Measurements from ENCODE around the gene ESR1. TPM values are rescaled to one million over a fixed set of nuclear protein-coding genes. Genes with fewer than 3 reads are reported as not detected.

The ESR1 gene
- total and polyA plus RNA-seq, 2 donors from 2014 or later: 1.1 to 5.2 TPM

GRCh38 chr6:151901009-151901411 is 93.5 kb downstream of the ESR1 start:
- no peak overlapping the region for H3K27ac ChIP-seq (ENCODE audit: low read depth in 2 of 2, low read length in 2 of 2)
- no peak for DNase-seq

DNA sequence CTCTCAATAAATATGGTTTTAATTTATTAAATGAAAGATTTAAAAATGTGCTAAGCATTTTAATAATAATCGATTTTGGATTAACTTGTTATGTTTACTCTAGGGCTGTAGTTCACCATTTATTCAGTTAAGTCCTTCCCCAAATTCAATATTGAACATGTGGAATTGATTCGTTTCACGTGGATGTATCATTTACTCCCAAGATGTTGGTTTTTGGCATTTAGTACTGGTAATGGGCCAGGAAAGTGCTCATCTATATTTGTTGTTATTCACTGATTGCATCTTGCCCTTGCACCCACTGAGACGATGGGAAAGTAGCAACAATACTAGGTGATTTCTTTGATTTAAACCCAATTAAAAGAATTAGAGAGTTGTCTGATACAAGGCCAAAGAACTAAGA is 97.1 kb downstream of the ESR1 start:
- H3K27ac ChIP-seq (ENCODE audit: low read depth in 2 of 2, low read length in 2 of 2): no peak overlapping the region
- intact Hi-C loops (cut with DNase I): no loop called here
- no peaks in the 10 kb centered on the region for H3K27me3 ChIP-seq (ENCODE audit: control insufficient read depth, insufficient read depth, low read length)
- H3K9me3 ChIP-seq (ENCODE audit: control insufficient read depth in 2 of 3, insufficient read depth in 1 of 3, low read length in 3 of 3): no peaks in the 10 kb centered on the region
- H3K4me3 ChIP-seq (ENCODE audit: low read length in 3 of 3): no peak overlapping the region
- H3K36me3 ChIP-seq (ENCODE audit: control insufficient read depth in 2 of 3, insufficient read depth in 3 of 3, low read length in 3 of 3): no peaks in the 10 kb centered on the region
- no peak for DNase-seq
- no peak overlapping the region for H3K9ac ChIP-seq (ENCODE audit: low read length in 3 of 3)
- no peaks in the 10 kb centered on the region for H3K4me1 ChIP-seq (ENCODE audit: control insufficient read depth in 2 of 3, insufficient read depth in 2 of 3, low read depth in 1 of 3, low read length in 3 of 3)
- TF ChIP-seq, protein P1, sequence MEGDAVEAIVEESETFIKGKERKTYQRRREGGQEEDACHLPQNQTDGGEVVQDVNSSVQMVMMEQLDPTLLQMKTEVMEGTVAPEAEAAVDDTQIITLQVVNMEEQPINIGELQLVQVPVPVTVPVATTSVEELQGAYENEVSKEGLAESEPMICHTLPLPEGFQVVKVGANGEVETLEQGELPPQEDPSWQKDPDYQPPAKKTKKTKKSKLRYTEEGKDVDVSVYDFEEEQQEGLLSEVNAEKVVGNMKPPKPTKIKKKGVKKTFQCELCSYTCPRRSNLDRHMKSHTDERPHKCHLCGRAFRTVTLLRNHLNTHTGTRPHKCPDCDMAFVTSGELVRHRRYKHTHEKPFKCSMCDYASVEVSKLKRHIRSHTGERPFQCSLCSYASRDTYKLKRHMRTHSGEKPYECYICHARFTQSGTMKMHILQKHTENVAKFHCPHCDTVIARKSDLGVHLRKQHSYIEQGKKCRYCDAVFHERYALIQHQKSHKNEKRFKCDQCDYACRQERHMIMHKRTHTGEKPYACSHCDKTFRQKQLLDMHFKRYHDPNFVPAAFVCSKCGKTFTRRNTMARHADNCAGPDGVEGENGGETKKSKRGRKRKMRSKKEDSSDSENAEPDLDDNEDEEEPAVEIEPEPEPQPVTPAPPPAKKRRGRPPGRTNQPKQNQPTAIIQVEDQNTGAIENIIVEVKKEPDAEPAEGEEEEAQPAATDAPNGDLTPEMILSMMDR (IDR thresholded peaks at IDR 0.05; ENCODE audit: borderline replicate concordance, extremely low read depth, insufficient read depth): no peak
- FAIRE-seq: no peak

More at GRCh38 chr6:151901009-151901411, 93.5 kb downstream of the ESR1 start:
- no peaks in the 10 kb centered on the region for H3K36me3 ChIP-seq (ENCODE audit: control insufficient read depth in 2 of 3, insufficient read depth in 3 of 3, low read length in 3 of 3)
- no peak overlapping the region for H3K4me3 ChIP-seq (ENCODE audit: low read length in 3 of 3)
- no peak overlapping the region for H3K9ac ChIP-seq (ENCODE audit: low read length in 3 of 3)
- no peaks in the 10 kb centered on the region for H3K27me3 ChIP-seq (ENCODE audit: control insufficient read depth, insufficient read depth, low read length)
- intact Hi-C loops (cut with DNase I): no loop called here
- no peaks in the 10 kb centered on the region for H3K9me3 ChIP-seq (ENCODE audit: control insufficient read depth in 2 of 3, insufficient read depth in 1 of 3, low read length in 3 of 3)
- TF ChIP-seq, protein P1 (IDR thresholded peaks at IDR 0.05; ENCODE audit: borderline replicate concordance, extremely low read depth, insufficient read depth): no peak
- no peaks in the 10 kb centered on the region for H3K4me1 ChIP-seq (ENCODE audit: control insufficient read depth in 2 of 3, insufficient read depth in 2 of 3, low read depth in 1 of 3, low read length in 3 of 3)
- FAIRE-seq: no peak

- H3K36me3 ChIP-seq (ENCODE audit: control insufficient read depth in 2 of 3, insufficient read depth in 3 of 3, low read length in 3 of 3): no peaks in the 10 kb centered on the region
- H3K27me3 ChIP-seq (ENCODE audit: control insufficient read depth, insufficient read depth, low read length): no peaks in the 10 kb centered on the region
- intact Hi-C loops (cut with DNase I): no loop called here
- no peak for DNase-seq
- H3K4me3 ChIP-seq (ENCODE audit: low read length in 3 of 3): no peak overlapping the region
- no peak for FAIRE-seq
- H3K27ac ChIP-seq (ENCODE audit: low read depth in 2 of 2, low read length in 2 of 2): no peak overlapping the region
- TF ChIP-seq, protein P1 (IDR thresholded peaks at IDR 0.05; ENCODE audit: borderline replicate concordance, extremely low read depth, insufficient read depth): no peak
- H3K9me3 ChIP-seq (ENCODE audit: control insufficient read depth in 2 of 3, insufficient read depth in 1 of 3, low read length in 3 of 3): no peaks in the 10 kb centered on the region
- no peak overlapping the region for H3K9ac ChIP-seq (ENCODE audit: low read length in 3 of 3)
- H3K4me1 ChIP-seq (ENCODE audit: control insufficient read depth in 2 of 3, insufficient read depth in 2 of 3, low read depth in 1 of 3, low read length in 3 of 3): no peaks in the 10 kb centered on the region
Observed at GRCh38 chr6:151905072-151905471, 97.6 kb downstream of the ESR1 start.

- Histone ChIP-seq H3K9me3 (ENCODE audit: control insufficient read depth in 2 of 3, insufficient read depth in 1 of 3, low read length in 3 of 3) (no peaks in the 10 kb centered on the region), H3K27ac (ENCODE audit: low read depth in 2 of 2, low read length in 2 of 2) (no peak overlapping the region), H3K9ac (ENCODE audit: low read length in 3 of 3) (no peak overlapping the region), H3K4me3 (ENCODE audit: low read length in 3 of 3) (no peak overlapping the region), H3K27me3 (ENCODE audit: control insufficient read depth, insufficient read depth, low read length) (no peaks in the 10 kb centered on the region), H3K36me3 (ENCODE audit: control insufficient read depth in 2 of 3, insufficient read depth in 3 of 3, low read length in 3 of 3) (no peaks in the 10 kb centered on the region), H3K4me1 (ENCODE audit: control insufficient read depth in 2 of 3, insufficient read depth in 2 of 3, low read depth in 1 of 3, low read length in 3 of 3) (no peaks in the 10 kb centered on the region)
- TF ChIP-seq, protein P1 (IDR thresholded peaks at IDR 0.05; ENCODE audit: borderline replicate concordance, extremely low read depth, insufficient read depth): no peak
- no peak for DNase-seq
- intact Hi-C loops (cut with DNase I): no loop called here
- no peak for FAIRE-seq
Observed at GRCh38 chr6:151905854-151906253, 98.4 kb downstream of the ESR1 start.

All from kidney (tissue), 14 donors.